PFSK-1 (cell line): Measurements from ENCODE around the gene KCNB1.

ENCODE experiments used
- POLR2AphosphoS5 ChIP-seq: IDR thresholded peaks from 2 replicates; pipeline ENCODE4 v1.6.1; 2012; ENCODE audit warnings: low read depth, mild to moderate bottlenecking, control low read depth, low read length, moderate library complexity
- SIN3A ChIP-seq: IDR thresholded peaks from 2 replicates; pipeline ENCODE4 v1.6.1; 2012; ENCODE audit warnings: mild to moderate bottlenecking, low read length, moderate library complexity, borderline replicate concordance; ENCODE audit not compliant: insufficient read depth
- TAF1 ChIP-seq: IDR thresholded peaks from 2 replicates; pipeline ENCODE4 v1.6.1; 2012; ENCODE audit warnings: low read length, control low read depth, borderline replicate concordance; ENCODE audit not compliant: insufficient read depth
- TF ChIP-seq, protein P1 (sequence below), 2 experiments: IDR thresholded peaks; 2 replicates each; pipeline versions ENCODE4 v1.6.1 to v1.8.0; 2011 to 2012; ENCODE audit warnings: low read depth in 2 of 2, low read length in 2 of 2, control low read depth in 1 of 2, inconsistent platforms in 1 of 2, mild to moderate bottlenecking in 1 of 2, moderate library complexity in 1 of 2; ENCODE audit not compliant: insufficient read depth in 1 of 2

DNA sequence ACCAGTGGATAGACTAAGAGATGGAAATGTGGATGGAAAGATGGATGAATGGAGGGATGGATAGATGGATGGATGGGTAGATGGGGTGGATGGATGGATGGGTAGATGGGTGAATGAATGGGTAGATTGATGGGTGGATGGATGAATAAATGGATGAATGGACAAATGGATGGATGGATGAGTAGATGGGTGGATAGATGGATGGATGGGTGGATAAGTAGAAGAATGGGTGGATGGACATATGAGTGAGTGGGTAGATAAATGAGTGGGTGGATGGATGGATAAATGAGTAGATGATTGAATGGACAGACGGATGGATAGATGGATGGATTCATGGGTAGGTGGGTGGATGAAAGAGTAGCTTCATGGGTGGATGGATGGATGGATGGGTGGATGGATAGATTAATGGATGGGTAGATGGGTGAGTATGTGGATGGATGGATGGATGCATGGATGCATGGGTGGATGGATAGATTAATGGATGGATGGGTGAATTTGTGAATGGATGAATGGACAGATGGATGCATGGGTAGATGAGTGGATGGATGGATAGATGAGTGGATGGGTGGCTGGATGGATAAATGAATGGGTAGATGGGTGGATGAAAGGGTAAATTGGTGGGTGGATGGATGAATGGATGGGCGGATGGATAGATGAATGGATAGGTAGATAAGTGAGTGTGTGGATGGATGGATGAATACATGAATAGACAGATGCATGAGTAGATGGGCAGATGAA lies 29.5 kb upstream of the KCNB1 start:
- TF ChIP-seq SIN3A, result no peak
- no peak for TF ChIP-seq POLR2AphosphoS5
- TF ChIP-seq, protein P1, sequence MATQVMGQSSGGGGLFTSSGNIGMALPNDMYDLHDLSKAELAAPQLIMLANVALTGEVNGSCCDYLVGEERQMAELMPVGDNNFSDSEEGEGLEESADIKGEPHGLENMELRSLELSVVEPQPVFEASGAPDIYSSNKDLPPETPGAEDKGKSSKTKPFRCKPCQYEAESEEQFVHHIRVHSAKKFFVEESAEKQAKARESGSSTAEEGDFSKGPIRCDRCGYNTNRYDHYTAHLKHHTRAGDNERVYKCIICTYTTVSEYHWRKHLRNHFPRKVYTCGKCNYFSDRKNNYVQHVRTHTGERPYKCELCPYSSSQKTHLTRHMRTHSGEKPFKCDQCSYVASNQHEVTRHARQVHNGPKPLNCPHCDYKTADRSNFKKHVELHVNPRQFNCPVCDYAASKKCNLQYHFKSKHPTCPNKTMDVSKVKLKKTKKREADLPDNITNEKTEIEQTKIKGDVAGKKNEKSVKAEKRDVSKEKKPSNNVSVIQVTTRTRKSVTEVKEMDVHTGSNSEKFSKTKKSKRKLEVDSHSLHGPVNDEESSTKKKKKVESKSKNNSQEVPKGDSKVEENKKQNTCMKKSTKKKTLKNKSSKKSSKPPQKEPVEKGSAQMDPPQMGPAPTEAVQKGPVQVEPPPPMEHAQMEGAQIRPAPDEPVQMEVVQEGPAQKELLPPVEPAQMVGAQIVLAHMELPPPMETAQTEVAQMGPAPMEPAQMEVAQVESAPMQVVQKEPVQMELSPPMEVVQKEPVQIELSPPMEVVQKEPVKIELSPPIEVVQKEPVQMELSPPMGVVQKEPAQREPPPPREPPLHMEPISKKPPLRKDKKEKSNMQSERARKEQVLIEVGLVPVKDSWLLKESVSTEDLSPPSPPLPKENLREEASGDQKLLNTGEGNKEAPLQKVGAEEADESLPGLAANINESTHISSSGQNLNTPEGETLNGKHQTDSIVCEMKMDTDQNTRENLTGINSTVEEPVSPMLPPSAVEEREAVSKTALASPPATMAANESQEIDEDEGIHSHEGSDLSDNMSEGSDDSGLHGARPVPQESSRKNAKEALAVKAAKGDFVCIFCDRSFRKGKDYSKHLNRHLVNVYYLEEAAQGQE (IDR thresholded peaks at IDR 0.05; ENCODE audit: insufficient read depth in 1 of 2, low read depth in 2 of 2, low read length in 2 of 2), result no peak
- TF ChIP-seq TAF1, result no peak
